NT2/D1 (cell line): ENCODE data around the gene LZTS2.

Experiments used
- SUZ12 ChIP-seq: IDR thresholded peaks from 2 replicates; pipeline ENCODE4 v1.6.1; 2011; ENCODE audit not compliant: insufficient read length, insufficient read depth; ENCODE audit errors: extremely low read depth
- YY1 ChIP-seq: IDR thresholded peaks from 2 replicates; pipeline ENCODE4 v1.6.1; 2011; ENCODE audit not compliant: insufficient read length, insufficient read depth

- no peak for TF ChIP-seq SUZ12
- TF ChIP-seq YY1: no peak
Observed at GRCh38 chr10:101015582-101015973, 16.0 kb downstream of the LZTS2 start.
